Choroid plexus epithelial cell (primary cell): ENCODE results near the gene ZNF311.

Source experiments
- DNase-seq: peaks from one replicate; pipeline ENCODE4 v3.0.0-alpha.2; 2010; ENCODE audit warnings: low read depth
- H3K4me3 ChIP-seq: 2 replicates; pipeline ENCODE4 v1.5.1; 2011; ENCODE audit warnings: low read depth, mild to moderate bottlenecking, control low read depth, low read length, moderate library complexity
- TF ChIP-seq, protein P1 (sequence below): conservative IDR thresholded peaks from 2 replicates; pipeline ENCODE4 v1.5.1; 2011; ENCODE audit warnings: low read depth, mild to moderate bottlenecking, control low read depth, inconsistent platforms, low read length, moderate library complexity

ZNF311 gene

DNA sequence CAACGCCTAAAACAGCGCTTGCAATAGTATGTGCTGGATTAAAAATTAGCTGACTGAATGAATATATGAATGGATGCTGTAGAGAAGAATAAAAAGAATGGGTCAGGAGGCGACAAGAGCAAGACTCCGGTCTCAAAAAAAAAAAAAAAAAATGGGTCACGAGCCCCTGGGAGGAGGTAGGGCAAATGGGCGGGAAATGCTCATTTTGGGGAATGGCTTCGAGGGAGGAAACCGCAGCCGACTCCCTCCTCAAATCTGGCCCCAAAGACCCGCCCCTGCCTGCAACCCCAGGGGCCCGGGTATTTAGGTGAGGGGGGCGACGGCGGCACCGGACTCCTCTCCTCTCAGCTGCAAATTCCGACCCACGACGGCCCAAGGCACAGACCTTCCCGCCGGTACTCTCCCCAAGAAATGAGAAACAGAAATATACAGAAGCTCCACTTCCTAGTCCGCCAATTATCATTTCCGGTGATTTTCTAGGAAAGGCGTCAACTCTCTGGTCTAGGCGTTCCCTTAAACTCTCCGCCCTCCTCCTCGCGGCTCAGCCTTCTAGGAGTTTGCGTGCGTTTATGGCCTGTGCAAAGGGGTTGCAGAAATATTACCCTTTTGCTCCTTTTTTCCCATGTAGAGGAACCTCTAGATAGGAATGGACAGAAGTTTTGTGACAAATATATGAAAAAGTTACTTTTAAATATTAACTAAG is at the start of gene ZNF311:
Gene ZNF311, minus strand, starts transcription at position 133 of the 703 bp plus-strand sequence. CDS start 1,361 bp downstream, outside the sequence.
- peak; percentile 80 for DNase-seq
- H3K4me3 ChIP-seq: peak within 1 kb of the TSS; percentile 70
- TF ChIP-seq, protein P1, sequence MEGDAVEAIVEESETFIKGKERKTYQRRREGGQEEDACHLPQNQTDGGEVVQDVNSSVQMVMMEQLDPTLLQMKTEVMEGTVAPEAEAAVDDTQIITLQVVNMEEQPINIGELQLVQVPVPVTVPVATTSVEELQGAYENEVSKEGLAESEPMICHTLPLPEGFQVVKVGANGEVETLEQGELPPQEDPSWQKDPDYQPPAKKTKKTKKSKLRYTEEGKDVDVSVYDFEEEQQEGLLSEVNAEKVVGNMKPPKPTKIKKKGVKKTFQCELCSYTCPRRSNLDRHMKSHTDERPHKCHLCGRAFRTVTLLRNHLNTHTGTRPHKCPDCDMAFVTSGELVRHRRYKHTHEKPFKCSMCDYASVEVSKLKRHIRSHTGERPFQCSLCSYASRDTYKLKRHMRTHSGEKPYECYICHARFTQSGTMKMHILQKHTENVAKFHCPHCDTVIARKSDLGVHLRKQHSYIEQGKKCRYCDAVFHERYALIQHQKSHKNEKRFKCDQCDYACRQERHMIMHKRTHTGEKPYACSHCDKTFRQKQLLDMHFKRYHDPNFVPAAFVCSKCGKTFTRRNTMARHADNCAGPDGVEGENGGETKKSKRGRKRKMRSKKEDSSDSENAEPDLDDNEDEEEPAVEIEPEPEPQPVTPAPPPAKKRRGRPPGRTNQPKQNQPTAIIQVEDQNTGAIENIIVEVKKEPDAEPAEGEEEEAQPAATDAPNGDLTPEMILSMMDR: no peak

DNA sequence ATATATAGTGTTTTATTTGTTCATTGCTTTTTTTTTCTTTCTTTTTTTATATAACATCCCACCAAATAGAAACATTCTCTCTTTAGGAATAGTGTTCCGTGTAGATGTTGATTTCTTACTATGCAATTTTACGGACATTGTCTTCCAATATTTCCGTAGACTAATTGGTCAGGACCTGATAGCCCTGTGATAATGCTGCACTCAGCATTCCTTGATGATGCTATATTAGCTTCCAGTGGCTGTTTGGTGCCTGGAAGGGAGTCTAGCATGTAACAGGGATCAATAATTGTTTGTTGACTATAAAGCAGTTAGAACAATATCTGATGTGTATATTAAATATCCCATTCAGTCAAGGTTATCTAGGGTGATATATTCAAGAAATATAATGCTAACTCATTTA is 46.6 kb upstream of the ZNF311 start:
- no peak overlapping the region for H3K4me3 ChIP-seq
- TF ChIP-seq, protein P1: no peak
- no peak for DNase-seq

DNA sequence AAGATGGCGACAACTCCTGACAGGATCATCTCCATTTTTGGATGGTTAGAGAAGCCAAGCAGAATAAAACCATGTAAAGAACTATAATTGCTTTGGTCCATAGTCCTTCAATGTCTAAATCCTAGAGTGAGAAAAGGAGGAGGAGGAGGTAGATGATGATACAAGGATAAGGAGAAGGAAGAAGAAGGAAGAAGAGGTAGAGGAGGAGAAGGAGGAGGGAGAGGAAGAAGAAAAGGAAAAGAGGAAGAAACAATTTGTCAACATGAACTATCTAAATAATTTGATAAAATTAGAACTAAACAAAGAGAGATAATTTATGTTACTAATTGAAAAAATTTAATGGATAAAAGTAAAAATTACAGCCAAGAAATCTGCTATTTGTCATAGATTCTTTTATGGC is 40.0 kb upstream of the ZNF311 start, which contains the start of gene OR2W1:
Gene OR2W1, minus strand, starts transcription at position 101 of the 400 bp plus-strand sequence. Its CDS starts 0 bp downstream, at position 101.
- TF ChIP-seq, protein P1: no peak
- DNase-seq: no peak
- H3K4me3 ChIP-seq: no peak within 1 kb of the TSS

DNA sequence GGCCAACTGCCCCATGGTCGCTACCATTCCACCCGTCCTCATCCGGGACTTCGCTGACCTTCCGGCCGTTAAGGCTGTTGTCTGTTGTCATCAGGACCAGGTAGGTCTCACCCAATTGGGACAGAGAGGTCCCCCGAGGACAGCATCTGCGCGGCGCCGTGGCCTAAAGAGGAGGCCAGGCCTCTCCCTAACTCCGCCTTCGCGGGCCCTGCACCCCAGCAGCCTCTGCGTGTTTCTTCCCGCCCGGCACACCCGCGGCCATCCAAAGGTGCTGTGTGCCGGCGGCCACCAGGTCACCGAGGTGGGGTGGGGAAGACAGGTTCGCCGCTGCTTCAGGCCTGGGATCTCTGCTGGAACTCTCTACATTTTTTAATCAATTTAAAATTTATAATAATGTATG is 30.8 kb upstream of the ZNF311 start:
- no peak overlapping the region for H3K4me3 ChIP-seq
- TF ChIP-seq, protein P1: no peak
- DNase-seq: no peak

DNA sequence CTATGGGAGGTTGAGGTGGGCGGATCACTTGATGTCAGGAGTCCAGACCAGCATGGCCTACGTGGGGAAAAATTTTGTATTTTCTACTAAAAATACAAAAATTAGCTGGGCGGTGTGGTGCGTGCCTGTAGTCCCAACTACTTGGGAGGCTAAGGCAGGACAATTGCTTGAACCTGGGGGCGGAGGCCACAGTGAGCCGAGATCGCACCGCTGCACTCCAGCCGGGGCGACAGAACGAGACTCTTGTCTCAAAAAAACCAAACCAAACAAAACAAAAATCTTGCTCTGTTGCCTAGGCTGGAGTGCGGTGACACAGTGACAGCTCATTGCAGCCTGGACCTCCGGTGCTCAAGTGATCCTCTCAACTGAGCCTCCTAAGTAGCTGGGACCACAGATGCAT is 23.7 kb upstream of the ZNF311 start:
- no peak overlapping the region for H3K4me3 ChIP-seq
- TF ChIP-seq, protein P1: no peak
- DNase-seq: no peak

DNA sequence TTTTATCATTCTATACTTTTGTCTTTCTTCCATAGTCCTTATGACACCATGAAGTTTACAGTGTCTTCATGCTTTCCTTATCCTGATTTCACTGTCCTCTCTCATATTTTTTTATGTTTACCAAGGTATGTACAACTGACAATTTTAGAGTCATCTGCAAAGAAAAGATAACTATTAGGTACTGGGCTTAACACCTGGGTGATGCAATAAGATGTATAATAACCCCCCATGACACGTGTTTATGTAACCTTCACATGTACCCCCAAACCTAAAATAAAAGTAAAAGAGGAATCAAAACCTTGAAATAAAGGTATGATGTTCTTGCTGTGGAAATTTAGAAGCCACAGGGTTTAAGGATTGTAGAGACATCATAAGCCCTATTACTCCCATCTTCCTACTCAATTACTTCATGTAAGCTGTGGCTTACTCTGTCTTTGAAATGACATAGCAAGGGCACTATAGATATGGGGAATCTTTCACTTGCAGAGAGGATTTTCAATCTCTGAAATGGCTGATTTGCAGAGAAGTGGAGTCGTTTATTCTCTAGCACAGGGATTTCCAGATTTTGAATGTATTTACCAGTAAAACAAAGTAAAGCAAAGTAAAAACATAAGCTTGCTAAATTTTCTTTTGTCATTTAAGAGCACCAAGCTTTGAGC is 20.9 kb upstream of the ZNF311 start:
- no peak for DNase-seq
- TF ChIP-seq, protein P1: no peak
- no peak overlapping the region for H3K4me3 ChIP-seq
